Transverse colon (tissue), 3 donors: ENCODE data around the gene GMDS.

Experiments
- CTCF ChIP-seq, 5 experiments: fragments of 200-600 bp in 3 of 5; fragments of 450-650 bp in 2 of 5; sonication (generic) in 3 of 5; IDR thresholded peaks; 1 replicate in 2 of 5; 2 replicates in 3 of 5; pipeline ENCODE4 v1.5.1; 2016 to 2017; ENCODE audit warnings: antibody characterized with exemption in 5 of 5, inconsistent platforms in 3 of 5, mild to moderate bottlenecking in 2 of 5, moderate library complexity in 1 of 5
- EP300 ChIP-seq: sonication (generic); formaldehyde crosslinking; IDR thresholded peaks from one replicate; pipeline ENCODE4 v1.6.1; 2017; ENCODE audit warnings: antibody characterized with exemption, low read depth
- POLR2A ChIP-seq: fragments of 450-650 bp; IDR thresholded peaks from one replicate; pipeline ENCODE4 v1.6.1; 2016; ENCODE audit warnings: antibody characterized with exemption, mild to moderate bottlenecking, moderate library complexity

GRCh38 chr6:2226775-2227174, 18.6 kb downstream of the GMDS start:
- no peak for TF ChIP-seq EP300
- TF ChIP-seq CTCF (IDR thresholded peaks at IDR 0.05): no peak
- TF ChIP-seq POLR2A: no peak
